HL-60 (cell line): ENCODE data around the gene TECR.

Experiments
- GABPA ChIP-seq: IDR thresholded peaks from 2 replicates; pipeline ENCODE4 v1.6.1; 2012; ENCODE audit warnings: low read depth
- POLR2AphosphoS5 ChIP-seq: IDR thresholded peaks from 2 replicates; pipeline ENCODE4 v1.6.1; 2012; ENCODE audit warnings: low read depth
- REST ChIP-seq: IDR thresholded peaks from 2 replicates; pipeline ENCODE4 v1.6.1; 2012; ENCODE audit warnings: low read depth; ENCODE audit not compliant: insufficient replicate concordance
- TF ChIP-seq, protein P1 (sequence below): IDR thresholded peaks from one replicate; pipeline ENCODE4 v1.5.1; 2011; ENCODE audit warnings: low read length, control low read depth, inconsistent platforms; ENCODE audit not compliant: insufficient read depth

GRCh38 chr19:14528419-14529253 lies 758 bp upstream of the TECR start:
- TF ChIP-seq, protein P1, sequence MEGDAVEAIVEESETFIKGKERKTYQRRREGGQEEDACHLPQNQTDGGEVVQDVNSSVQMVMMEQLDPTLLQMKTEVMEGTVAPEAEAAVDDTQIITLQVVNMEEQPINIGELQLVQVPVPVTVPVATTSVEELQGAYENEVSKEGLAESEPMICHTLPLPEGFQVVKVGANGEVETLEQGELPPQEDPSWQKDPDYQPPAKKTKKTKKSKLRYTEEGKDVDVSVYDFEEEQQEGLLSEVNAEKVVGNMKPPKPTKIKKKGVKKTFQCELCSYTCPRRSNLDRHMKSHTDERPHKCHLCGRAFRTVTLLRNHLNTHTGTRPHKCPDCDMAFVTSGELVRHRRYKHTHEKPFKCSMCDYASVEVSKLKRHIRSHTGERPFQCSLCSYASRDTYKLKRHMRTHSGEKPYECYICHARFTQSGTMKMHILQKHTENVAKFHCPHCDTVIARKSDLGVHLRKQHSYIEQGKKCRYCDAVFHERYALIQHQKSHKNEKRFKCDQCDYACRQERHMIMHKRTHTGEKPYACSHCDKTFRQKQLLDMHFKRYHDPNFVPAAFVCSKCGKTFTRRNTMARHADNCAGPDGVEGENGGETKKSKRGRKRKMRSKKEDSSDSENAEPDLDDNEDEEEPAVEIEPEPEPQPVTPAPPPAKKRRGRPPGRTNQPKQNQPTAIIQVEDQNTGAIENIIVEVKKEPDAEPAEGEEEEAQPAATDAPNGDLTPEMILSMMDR: no peak
- TF ChIP-seq POLR2AphosphoS5: no peak
- TF ChIP-seq GABPA: no peak
- TF ChIP-seq REST: no peak
